PC-9 (cell line): Measurements from ENCODE around the gene WSCD1. TPM values are rescaled to one million over a fixed set of nuclear protein-coding genes. Genes with fewer than 3 reads are reported as not detected.

Experiments used
- BruUV-seq: library from RNA; stranded (reverse); fragments of 400-500 nt; replicated peaks from 2 replicates; lab custom pipeline; 2021; lab: Mats Ljungman, UMichigan
- CTCF ChIA-PET: fragments of 300-600 bp; sonication (Branson Sonifier 250); formaldehyde crosslinking; loops from one replicate; lab custom pipeline; 2022; ENCODE audit warnings: antibody characterized with exemption; lab: Charles Lee
- POLR2A ChIA-PET: fragments of 300-600 bp; sonication (Branson Sonifier 250); formaldehyde crosslinking; loops from one replicate; lab custom pipeline; 2022; ENCODE audit warnings: antibody characterized with exemption; ENCODE audit not compliant: unreplicated experiment; lab: Charles Lee
- DNase-seq, 2 experiments: peaks; one replicate each; pipeline versions ENCODE4 v3.0.0 to v3.0.0-alpha.2; 2015 to 2022; ENCODE audit warnings: mixed read lengths in 1 of 2
- H2AFZ ChIP-seq: fragments of 200-600 bp; sonication (generic); 2 replicates; pipeline ENCODE4 v1.8.1; 2017; ENCODE audit warnings: antibody characterized with exemption
- H3F3A ChIP-seq: fragments of 200-600 bp; sonication (generic); 2 replicates; pipeline ENCODE4 v1.8.1; 2017; ENCODE audit warnings: antibody characterized with exemption, mild to moderate bottlenecking, low read depth; ENCODE audit not compliant: insufficient read depth
- H3K27ac ChIP-seq: fragments of 200-600 bp; sonication (generic); 2 replicates; pipeline ENCODE4 v1.6.1; 2016; ENCODE audit warnings: mixed run types
- H3K27me3 ChIP-seq: fragments of 200-600 bp; sonication (generic); 2 replicates; pipeline ENCODE4 v1.6.1; 2016; ENCODE audit warnings: low read depth, mixed run types; ENCODE audit not compliant: insufficient read depth
- H3K36me3 ChIP-seq: fragments of 200-600 bp; sonication (generic); 2 replicates; pipeline ENCODE4 v1.6.1; 2016; ENCODE audit warnings: low read depth, mixed run types
- H3K4me1 ChIP-seq: fragments of 200-600 bp; sonication (generic); replicated peaks from 2 replicates; pipeline ENCODE4 v1.6.1; 2016; ENCODE audit warnings: mixed run types; ENCODE audit not compliant: insufficient read depth
- H3K4me2 ChIP-seq: fragments of 200-600 bp; sonication (generic); 2 replicates; pipeline ENCODE4 v1.6.1; 2017; ENCODE audit warnings: mixed run types
- H3K4me3 ChIP-seq: fragments of 200-600 bp; sonication (generic); 2 replicates; pipeline ENCODE4 v1.6.1; 2016; ENCODE audit warnings: mixed run types
- H3K79me2 ChIP-seq: fragments of 200-600 bp; sonication (generic); 2 replicates; pipeline ENCODE4 v1.6.1; 2017; ENCODE audit warnings: low read depth, mixed run types
- H3K9me2 ChIP-seq: fragments of 200-600 bp; sonication (generic); 2 replicates; pipeline ENCODE4 v1.8.1; 2017; ENCODE audit warnings: mild to moderate bottlenecking; ENCODE audit not compliant: insufficient read depth
- H3K9me3 ChIP-seq: fragments of 200-600 bp; sonication (generic); 2 replicates; pipeline ENCODE4 v1.8.1; 2016; ENCODE audit warnings: low read depth; ENCODE audit not compliant: insufficient read depth
- H4K20me1 ChIP-seq: fragments of 200-600 bp; sonication (generic); 2 replicates; pipeline ENCODE4 v1.8.1; 2017; ENCODE audit not compliant: insufficient read depth
- CTCF ChIP-seq: fragments of 200-600 bp; sonication (generic); conservative IDR thresholded peaks from 2 replicates; pipeline ENCODE4 v1.6.1; 2017; ENCODE audit warnings: mixed run types, antibody characterized with exemption, mild to moderate bottlenecking, moderate library complexity
- EZH2 ChIP-seq: fragments of 200-600 bp; sonication (generic); IDR thresholded peaks from 2 replicates; pipeline ENCODE4 v1.8.0; 2017; ENCODE audit warnings: antibody characterized with exemption, low read depth
- intact Hi-C: fragments of 100-400 bp; cut with micrococcal nuclease; formaldehyde crosslinking; loops from one replicate; pipeline ENCODE4 v1.10.0; 2022; ENCODE audit not compliant: unreplicated experiment
- total RNA-seq: library from RNA; stranded (reverse); gene quantifications from 2 replicates; pipeline ENCODE4 v1.2.3, GENCODE V29; 2021

Gene WSCD1
- total RNA-seq, 1 experiment from 2014 or later = not detected

GRCh38 chr17:6094453-6094852 lies 24.3 kb downstream of the WSCD1 start:
- Histone ChIP-seq H3K9me2 (no peaks in the 10 kb centered on the region), H3K27me3 (peaks cover 99% of the 10 kb centered on the region), H4K20me1 (0 out of 2 replicates have a peak, but pooled peaks cover 8% of the 10 kb centered on the region), H3K9me3 (no peaks in the 10 kb centered on the region), H3K36me3 (no peaks in the 10 kb centered on the region), H3K4me2 (no peak overlapping the region), H2AFZ (no peak overlapping the region), H3F3A (no peaks in the 10 kb centered on the region), H3K4me3 (no peak overlapping the region), H3K27ac (no peak overlapping the region), H3K4me1 (no peaks in the 10 kb centered on the region), H3K79me2 (no peaks in the 10 kb centered on the region)
- no peak for DNase-seq
- intact Hi-C loops = no loop called here
- TF ChIP-seq CTCF (no peak), EZH2 (no peak)
- CTCF ChIA-PET = no interaction called here
- POLR2A ChIA-PET = no interaction called here
- BruUV-seq = no TSS peak

- intact Hi-C loops = no loop called here
- DNase-seq = no peak
- no peak for TF ChIP-seq CTCF
- no TSS peak for BruUV-seq
- Histone ChIP-seq H3K4me1 (no peaks in the 10 kb centered on the region), H3K79me2 (no peaks in the 10 kb centered on the region), H3K27ac (no peak overlapping the region), H2AFZ (no peak overlapping the region), H3K27me3 (peaks cover 98% of the 10 kb centered on the region), H3K36me3 (no peaks in the 10 kb centered on the region), H3K9me2 (no peaks in the 10 kb centered on the region), H3K9me3 (no peaks in the 10 kb centered on the region), H3K4me2 (no peak overlapping the region), H3F3A (no peaks in the 10 kb centered on the region), H3K4me3 (no peak overlapping the region), H4K20me1 (0 out of 2 replicates have a peak, but pooled peaks cover 8% of the 10 kb centered on the region)
- CTCF ChIA-PET = no interaction called here
- POLR2A ChIA-PET = no interaction called here
Observed at GRCh38 chr17:6094926-6095325, 24.7 kb downstream of the WSCD1 start.

GRCh38 chr17:6095501-6095900 lies 25.3 kb downstream of the WSCD1 start:
- H2AFZ ChIP-seq = no peak overlapping the region
- intact Hi-C loops = no loop called here
- H3K27me3 ChIP-seq = peaks cover 98% of the 10 kb centered on the region
- no peaks in the 10 kb centered on the region for H3K9me3 ChIP-seq
- H3K9me2 ChIP-seq = no peaks in the 10 kb centered on the region
- H3F3A ChIP-seq = no peaks in the 10 kb centered on the region
- H3K79me2 ChIP-seq = no peaks in the 10 kb centered on the region
- H3K4me3 ChIP-seq = no peak overlapping the region
- no peaks in the 10 kb centered on the region for H3K4me1 ChIP-seq
- POLR2A ChIA-PET = no interaction called here
- CTCF ChIA-PET = no interaction called here
- no TSS peak for BruUV-seq
- H3K27ac ChIP-seq = no peak overlapping the region
- no peaks in the 10 kb centered on the region for H3K36me3 ChIP-seq
- TF ChIP-seq EZH2 (no peak), CTCF (no peak)
- H4K20me1 ChIP-seq = 0 out of 2 replicates have a peak, but pooled peaks cover 8% of the 10 kb centered on the region
- no peak for DNase-seq
- no peak overlapping the region for H3K4me2 ChIP-seq
